Measurements from ENCODE around the gene RHO.

- no peak for TF ChIP-seq POLR2AphosphoS5 (IDR thresholded peaks at IDR 0.05)
- TF ChIP-seq, protein P1, sequence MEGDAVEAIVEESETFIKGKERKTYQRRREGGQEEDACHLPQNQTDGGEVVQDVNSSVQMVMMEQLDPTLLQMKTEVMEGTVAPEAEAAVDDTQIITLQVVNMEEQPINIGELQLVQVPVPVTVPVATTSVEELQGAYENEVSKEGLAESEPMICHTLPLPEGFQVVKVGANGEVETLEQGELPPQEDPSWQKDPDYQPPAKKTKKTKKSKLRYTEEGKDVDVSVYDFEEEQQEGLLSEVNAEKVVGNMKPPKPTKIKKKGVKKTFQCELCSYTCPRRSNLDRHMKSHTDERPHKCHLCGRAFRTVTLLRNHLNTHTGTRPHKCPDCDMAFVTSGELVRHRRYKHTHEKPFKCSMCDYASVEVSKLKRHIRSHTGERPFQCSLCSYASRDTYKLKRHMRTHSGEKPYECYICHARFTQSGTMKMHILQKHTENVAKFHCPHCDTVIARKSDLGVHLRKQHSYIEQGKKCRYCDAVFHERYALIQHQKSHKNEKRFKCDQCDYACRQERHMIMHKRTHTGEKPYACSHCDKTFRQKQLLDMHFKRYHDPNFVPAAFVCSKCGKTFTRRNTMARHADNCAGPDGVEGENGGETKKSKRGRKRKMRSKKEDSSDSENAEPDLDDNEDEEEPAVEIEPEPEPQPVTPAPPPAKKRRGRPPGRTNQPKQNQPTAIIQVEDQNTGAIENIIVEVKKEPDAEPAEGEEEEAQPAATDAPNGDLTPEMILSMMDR (IDR thresholded peaks at IDR 0.05) = no peak
Observed at GRCh38 chr3:129528589-129529100, at the start of gene RHO.

All from prostate gland (tissue), 2 donors.